ELF-1 (cell line): ENCODE results near the gene HPS1.

Source experiments
- DNase-seq: peaks from one replicate; pipeline ENCODE4 v3.0.0-alpha.2; 2016; ENCODE audit warnings: low read depth, low spot score

Gene HPS1

DNA sequence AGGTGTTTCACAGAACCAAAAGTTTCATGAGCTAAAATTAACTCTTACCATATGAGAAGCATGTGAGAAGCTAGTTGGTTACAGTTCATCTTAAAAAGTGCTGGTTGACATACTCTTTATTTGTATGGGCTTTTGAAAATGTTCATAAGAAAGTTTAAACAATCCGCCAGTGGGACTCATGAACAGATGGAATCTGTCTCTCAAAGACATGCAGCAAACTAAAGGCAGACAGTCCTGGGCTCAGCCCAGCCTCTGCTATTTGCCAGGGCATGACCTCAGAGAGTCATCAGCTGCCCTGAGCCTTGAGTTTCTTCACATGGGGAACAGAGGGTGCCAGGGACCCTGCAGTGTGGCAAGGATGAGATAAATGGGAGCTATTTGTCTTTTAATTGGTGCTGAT, 35.0 kb downstream of the HPS1 start:
- no peak for DNase-seq

DNA sequence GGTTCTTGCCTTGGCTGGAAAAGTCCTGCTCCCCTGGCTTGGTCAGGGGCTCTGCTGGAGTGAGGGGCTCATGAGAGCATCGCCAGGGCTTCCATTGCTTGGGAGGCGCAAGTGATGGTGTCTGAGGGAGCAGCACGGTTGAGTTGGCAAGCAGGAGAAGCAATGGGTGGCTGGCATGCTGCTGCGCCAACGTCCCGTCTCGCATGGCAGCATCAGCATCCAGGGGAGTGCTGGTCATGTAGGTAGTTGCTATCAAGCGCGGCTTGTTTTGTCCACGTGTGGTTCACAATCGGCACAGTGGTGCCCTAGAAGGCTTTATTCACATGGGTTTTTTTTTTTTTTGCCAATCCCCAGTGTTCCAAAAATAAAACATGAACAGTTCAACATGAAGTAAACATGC, 35.6 kb downstream of the HPS1 start:
- no peak for DNase-seq

DNA sequence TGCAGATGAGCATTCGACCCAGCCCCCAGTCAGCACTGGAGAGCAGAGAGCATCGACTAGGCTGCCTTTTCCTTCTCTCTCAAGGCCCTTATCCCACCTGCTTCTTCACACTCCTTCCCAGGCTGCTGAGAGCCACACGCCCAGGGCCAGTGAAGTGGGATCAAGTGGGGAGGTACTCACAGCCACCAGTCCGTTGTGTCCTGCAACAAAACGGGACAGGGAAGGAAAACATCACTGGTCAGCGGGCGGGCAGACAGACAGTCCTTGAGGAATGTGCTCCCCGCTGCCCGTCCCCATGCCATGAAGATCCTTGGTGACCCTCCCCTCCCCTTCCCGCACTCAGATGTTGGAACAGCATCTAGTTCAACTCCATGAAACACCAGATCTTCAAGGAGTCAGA, 36.0 kb downstream of the HPS1 start:
- no peak for DNase-seq

DNA sequence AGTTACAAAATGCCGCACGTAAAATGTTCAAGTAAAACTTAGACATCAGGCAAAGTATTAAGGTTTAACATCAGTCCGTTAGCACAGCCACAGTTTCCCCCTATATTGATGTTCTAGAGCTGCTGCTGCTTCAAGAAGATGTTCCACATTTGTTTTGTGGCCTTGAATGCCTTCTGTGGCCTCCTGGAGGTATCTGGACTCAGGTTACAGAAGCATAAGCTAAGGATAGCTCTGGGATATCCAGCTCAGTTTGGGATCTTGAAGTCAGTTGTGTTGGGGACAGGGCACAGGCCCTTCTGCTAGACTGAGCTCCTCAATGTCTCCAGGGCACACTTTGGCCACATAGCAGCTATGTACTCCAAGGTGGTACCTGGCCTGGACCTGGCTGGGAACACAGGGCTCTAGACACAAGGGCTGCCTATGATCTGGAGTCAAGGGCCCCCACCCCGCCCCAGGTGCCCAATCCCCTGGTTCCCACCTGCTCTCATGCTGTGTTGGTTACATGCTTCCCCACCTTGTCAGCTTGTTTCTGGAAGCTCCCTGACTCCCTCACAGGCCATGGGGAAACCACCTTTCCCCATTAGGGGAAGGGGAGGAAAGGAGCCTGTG, 36.5 kb downstream of the HPS1 start:
- no peak for DNase-seq

DNA sequence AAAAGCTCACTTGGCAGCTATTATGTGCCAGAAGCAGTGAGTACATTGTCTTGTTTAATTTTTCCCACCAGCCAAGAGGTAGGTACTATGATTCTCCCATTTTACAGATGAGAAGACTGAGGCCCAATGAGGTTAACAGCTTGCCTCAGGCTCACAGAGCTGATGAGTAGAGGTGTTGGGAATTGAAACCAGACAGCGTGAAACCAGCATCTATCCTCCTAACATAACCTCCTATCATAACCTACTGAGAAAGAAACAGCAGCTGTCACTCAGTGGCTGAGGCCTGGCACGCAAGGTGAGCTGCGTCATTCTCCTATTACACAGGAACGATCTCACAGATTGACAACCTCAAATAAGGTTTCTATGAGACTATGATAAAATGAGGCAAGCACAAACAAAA, 37.9 kb downstream of the HPS1 start:
- no peak for DNase-seq

DNA sequence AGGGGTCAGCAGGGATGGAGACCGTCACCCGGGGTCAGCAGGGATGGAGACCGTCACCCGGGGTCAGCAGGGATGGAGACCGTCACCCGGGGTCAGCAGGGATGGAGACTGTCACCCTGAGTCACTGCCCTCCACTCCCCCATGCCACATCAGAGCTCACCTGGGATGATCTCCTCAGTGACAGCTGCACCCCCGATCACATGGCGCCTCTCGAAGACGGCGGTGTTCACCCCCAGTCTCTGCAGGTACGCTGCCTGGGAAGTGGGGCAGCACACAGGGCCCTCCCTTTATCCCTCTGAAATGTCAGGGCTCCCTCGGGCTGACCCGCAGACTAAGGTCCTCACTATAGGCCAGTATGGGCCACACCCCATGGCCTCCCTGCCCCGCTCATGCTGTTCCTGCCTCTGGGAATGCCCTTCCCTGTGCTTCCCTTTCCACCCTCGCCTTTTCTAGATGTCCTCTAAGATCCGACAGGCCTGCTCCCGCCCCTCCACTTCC, 38.9 kb downstream of the HPS1 start:
- DNase-seq, result no peak

DNA sequence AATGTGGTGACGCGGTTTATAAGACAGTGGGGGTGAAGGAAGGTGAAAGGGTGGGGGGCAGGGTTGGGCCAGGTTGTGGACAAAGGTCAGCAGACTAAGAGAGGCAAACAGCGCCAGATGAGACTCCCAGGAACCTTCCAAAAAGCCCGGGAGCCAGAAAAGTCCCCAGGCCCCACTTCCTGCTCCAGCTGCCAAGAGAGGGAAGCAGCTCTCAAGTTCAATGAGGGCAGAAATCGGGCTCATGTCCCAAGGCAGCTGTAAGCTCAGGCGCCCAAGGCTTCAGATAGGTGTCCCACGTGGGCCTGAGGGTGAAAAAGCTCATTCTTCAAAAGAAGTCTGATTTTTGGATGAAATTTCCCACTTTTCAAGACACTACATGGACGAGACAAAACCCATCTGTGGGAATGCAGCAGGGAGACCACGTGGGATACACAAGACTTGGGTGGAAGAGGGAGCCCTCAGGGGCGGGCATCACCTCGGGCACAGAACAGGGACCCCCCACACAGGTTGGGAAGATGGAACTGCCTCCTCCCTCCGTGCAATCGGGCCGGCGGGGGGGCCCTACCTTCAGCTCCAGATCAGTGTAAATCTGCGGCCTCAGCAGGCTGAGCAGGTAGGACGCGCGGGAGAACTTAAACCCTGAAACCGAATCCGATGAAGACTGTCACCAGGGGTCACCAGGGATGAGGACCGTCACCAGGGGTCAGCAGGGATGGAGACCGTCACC, 39.6 kb downstream of the HPS1 start:
- DNase-seq, result no peak

DNA sequence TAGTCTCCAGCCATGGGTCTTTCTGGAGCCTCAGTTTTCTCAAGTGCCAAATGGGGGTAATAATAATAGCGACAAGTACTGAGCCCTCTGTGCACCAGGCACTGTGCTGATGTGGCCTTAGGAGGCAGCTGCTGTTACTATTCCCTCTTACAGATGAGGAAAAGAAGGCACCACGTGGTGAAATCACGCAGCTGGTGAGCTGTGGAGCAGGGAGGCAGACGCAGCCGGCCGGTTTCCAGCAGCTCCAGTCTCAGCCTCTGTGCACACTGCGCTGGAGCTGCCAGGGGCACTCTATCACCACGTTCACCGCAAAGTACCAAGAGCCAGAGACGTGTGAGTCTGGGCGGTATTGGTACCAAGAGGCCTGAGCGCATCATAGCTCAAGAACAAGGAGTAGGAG, 41.3 kb downstream of the HPS1 start:
- no peak for DNase-seq

DNA sequence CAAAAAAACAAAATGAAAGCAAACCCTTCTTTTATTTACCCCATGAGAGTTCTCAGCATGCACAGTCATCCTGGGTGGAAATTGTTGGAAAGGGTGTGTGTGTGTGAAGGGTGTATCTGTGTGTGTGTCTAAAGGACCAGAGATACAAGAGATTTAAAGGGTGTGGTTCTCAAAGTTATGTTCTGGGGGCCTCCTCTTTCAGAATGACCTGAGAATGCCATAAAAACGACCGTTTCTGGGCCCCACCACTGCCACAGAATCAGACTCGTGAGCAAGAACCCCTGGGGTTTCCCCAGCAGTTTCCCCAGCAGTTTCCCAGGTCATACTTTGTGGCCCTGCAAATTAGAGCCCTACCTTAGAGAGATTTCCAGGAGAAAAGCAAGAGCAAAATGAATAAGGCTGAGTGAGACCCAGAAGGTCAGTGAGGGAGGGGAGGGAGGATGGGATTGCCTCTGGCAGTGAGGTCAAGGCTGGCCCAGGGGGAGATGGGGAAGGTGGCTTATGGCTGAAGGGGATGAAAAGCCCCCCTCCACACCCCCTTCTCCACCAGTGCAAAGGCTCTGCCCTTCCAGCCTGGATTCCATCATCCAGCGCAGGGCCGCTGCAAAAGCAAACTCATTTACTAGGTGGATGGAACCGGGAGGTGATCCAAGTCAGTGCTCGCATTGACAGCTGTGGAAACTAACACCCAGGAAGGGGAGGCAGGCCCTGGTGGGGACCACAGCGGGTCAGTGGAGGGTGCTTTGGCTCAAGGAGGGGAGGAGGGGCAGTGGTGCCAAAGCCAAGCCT, 42.0 kb downstream of the HPS1 start:
- no peak for DNase-seq

DNA sequence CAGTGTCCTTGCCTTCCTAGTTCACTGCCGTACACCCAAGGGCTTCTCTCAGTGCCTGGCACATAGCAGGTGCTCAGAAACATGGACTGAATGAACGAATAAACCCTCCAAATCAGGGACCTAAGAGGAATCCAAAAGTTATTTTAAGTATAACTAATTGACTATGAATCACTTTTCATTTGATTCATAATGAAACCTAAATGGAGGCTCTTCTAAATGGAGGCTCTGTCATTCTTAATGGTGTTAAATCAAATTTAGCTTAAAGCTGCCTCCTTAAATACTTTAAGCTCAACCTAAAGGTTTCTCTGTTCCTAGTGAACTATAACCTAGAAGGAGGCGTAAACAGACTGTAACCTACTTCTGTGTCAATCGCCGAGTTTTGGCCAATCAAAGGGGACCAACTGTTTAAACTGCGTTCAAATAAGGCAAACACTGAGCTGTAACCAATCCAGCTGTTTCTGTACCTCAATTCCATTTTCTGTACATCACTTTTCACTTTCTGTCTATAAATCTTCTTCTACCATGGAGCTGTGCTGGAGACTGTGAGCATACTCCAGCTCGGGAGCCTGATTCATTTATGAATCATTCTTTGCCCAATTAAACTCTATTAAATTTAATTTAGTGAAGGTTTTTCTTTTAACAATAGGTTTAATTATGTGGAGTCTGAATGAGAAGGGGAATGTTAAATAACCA, 42.8 kb downstream of the HPS1 start:
- no peak for DNase-seq

DNA sequence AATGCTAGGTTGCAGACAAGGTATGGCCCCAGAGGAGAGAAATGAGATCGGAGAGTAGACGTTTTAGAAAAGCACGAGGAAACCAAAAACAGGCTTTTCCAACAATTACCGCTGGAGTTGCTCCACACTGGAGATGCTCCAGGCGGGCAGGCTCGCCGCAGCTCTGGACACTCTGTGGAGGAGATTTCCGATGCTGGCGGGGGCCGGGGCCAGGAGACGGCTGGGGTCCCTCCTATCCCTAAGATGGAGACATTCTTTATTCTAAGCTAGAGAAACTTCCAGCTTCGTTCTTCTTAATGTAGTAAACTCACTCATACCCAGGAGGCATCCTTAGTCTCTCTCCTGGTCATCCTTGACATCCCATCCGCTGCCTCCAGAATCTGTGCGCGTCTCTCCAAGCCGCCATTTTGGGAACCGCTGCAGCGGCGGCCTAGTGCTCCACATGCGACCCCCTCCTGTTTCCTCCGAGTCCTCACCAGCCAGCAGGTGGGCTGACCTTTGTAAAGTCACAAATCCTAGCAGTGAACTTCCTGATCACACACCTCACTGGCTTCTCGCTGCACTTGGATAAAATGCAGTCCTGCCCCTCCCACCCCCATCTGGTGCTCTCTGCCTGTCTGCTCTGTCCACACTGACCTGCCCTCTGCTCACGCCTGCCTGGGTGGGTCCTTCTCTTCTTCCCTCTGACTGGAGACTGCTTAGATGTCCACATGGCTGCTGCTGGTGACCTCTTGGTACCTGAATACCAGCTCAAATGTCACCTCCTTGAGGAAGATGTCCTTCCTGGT, 43.6 kb downstream of the HPS1 start:
- no peak for DNase-seq

DNA sequence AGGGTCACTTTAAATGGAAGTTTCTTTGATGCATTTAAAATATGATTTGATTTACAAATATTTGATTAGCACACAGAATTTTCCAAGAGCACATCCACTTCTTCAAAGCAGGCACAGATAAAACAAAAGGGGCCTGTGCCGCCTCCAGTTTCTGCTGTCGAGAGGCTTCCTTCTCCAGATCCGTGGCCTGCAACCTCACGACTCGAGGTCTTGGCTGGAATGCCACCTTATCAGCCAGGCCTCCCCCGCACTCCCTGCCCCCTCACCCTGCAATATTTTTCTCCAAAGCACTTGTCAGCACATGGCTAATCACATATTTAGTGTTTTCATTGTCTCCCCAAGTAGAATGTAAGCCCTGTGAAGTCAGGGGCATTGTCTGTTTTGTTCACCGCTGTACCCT, 44.3 kb downstream of the HPS1 start:
- no peak for DNase-seq

DNA sequence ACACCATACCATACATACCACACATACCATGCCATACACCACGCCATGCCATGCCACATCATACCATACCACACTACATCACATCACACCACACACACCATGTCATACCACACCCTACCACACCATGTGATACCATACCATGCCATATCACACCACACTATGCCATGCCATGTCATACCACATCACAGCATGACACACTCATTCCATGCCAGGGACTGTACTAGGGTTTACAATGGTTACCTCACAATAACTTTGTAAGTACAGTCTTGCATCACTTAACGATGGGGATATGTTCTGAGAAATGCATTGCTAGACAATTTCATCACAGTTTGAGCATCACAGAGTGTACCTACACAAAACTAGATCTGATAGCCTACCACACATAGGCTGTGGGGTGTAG, 46.3 kb downstream of the HPS1 start:
- no peak for DNase-seq

DNA sequence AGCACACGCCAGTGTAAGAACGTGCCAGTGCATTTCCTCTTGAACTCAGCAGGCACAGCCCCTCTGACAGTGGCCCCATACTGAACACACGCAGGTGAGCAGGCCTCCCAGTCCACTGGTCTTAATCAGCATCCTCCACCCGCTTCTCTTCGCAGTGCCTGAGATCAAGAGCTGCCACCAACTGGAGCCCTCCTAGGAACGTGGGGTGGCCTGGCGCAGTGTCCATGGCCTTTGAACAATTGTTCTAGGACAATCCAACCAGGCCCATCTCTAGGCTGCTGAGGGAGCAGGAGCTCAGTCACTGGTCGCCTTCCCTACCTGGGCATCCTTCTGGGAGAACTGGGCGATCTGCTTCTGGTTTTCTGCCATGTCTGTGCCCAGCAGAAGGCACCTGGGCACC, 47.0 kb downstream of the HPS1 start:
- DNase-seq, result no peak

DNA sequence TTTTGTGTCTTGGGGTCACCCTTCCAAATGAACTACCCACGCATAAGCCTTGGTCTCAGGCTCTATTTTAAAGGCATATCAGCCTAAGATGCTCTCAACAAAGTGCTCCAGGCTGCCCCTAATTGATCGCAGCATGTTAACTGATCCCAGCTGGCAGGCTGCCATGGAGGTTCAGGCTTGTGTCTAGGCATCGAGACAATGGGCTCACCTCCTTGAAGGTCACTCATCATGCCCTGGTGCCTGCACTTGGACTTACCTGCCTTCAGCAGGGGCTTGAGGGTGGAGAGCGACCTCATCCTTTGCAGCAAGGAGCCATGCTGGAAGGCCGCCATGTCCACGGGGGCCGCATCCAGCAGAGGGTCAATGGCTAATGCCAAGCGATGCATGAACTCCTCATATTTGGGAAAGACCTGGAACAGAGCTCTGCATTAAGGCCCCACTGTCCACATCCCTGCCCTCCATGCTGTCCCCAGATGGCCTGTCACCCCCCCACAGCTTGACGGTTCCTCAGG, 49.6 kb downstream of the HPS1 start:
- DNase-seq, result no peak

DNA sequence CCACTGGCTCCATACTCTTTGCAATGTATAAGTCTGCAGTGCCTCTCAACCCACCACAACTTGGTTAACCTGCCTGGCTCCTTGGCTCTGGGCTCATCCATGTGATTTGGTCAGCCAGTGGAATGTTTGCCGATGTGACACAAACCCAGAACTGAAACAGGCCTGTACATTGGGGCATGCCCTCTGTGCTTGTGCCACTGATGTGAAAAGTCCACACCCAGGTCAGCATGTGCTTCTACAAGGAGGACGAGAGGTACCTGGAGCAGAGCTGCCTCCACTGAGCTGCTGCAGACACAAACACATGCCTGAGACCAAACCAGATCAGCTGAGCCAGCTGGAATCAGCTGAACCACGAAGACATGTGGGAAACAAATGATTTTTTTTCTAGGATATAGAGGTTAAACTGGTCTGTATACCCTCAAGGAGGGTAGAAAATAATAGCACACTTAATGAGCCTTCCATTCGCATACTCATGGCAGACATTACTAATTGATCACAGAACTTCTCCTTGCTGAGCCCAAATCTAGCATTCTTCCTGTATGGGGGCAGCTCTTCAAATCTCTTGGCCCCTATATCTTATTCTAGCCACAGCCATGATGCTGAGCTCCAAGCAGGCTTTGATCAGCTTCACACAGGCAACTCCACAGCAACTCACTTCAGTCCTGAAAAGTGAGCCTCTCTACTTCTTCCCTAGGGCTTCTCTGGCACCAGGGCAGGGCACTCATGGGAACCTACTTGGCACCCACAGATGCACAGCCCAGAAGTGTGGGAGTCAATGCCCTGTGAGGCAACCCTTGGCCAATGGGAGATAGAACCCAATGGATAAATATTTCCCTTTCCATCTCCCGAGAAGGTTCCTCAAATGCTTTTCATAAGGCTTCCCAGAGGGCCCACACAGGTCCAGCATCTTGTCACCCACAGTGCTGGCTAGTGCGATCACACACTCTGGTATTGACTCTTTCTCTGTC, 50.4 kb downstream of the HPS1 start:
- no peak for DNase-seq

DNA sequence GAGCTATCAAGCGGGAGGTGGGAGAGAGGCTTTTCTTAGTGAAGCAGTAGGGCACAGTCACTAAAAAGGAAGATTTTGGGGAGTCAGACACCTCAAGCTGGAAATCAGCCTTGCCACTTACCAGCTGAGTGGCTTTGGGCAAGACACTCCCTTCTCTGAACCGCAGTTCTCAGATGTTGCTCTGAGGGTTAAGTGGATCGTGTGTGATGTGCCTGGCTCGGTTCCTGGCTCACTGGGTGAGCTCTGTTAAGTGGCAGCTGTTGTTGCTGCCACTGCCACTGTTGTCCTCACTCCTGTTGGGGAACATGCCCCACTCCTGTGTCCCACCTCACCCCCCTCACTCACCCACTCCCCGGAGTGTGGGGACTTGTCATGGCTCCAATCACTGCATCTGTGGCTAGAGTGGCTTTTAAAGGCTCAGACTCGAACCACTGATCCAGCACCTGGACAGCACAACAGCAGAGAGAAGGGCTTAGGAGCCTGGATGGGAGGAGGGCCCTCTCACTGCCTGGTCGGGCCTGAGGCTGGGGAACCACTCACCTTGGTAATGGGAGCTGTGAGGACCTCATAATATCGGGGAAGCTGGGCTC, 51.8 kb downstream of the HPS1 start:
- DNase-seq, result no peak

DNA sequence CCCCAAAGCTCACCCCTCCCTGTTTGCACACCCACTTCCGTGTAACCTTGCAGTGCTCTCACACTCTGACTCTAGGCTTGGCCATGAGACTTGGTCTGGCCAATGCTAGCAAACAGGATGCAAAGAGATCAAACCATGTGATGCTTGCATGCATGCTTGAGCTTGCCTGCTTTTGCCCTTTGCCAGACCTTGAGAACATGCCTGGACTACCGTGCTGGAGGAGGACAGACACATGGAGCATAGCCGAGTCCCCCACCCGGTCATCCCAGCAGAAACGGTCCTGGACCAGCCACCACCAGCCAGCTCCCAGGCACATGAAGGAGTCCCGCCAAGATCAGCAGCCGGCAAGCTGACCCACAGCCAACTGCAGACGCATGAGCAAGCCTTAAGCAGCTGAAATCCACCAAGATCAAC, 55.1 kb downstream of the HPS1 start:
- DNase-seq, result no peak

DNA sequence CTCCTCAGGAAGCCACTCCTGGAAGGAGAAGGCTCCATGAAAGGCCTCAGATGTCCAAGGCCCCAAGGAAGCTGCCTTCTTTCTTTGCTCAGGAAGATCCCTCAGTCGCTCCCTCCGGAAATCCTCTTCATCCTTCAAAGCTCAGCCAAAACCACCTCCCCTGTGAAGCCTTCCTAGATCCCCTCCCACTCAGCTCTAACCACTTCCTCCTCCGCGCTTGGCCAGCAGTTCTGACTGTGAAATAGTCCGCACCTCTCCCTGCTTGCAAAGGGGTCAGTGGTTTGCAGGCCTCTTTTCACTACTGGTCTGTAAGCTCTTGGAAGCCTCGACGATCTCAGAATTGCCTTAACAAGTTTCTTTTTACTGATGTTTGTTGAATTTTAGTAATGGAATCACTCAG, 55.7 kb downstream of the HPS1 start:
- DNase-seq, result no peak

DNA sequence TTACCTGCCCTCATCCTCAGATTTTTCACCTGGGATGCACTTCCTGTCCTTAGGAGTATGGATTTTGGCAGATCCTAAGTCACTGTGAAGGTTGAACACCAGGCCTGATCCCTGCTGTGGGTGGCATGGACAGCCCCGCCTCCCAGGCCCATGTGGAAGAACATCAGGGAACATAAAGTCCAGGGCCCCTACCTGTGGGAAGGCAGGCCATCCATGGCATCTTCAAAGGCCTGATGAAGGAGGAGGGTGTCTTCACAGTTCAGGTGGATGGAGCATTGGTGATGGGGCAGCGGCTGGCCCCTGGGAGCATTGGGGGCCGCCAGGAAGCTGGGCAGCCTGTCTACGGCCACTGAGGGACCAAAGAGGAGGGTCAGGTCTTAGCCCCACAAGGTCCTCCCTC, 56.3 kb downstream of the HPS1 start:
- no peak for DNase-seq
